GM12801 (cell line): ENCODE results near the gene LRIF1.

ENCODE experiments used
- TF ChIP-seq, protein P1 (sequence below): IDR thresholded peaks from one replicate; pipeline ENCODE4 v1.5.1; 2011; ENCODE audit warnings: control low read depth; ENCODE audit not compliant: insufficient read length; ENCODE audit errors: extremely low read depth

The LRIF1 gene

DNA sequence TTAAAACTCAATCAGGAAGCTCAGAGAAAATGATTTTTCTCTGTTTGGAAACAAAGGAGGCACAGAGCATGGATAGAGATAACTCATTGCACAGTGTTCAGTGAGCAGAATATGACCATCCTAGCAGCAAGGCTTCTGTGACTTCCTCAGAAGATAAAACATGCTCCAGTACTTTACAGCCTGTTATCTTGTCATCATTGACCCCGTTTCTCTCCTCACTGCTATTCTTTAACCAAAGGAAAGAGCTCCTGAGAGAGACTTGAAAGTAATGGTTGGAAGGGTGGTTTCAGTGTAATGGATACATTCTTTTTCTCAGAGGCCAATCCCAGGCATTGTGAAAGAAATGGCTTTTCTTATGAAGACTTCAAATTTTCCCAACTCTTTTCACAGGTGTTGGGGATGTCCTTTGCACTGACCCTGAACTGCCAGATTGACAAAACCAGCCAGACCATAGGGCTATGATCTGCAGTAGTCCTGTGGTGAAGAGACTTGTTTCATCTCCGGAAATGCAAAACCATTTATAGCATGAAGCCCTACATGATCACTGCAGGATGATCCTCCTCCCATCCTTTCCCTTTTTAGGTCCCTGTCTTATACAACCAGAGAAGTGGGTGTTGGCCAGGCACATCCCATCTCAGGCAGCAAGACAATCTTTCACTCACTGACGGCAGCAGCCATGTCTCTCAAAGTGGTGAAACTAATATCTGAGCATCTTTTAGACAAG is 64.8 kb downstream of the LRIF1 start:
- TF ChIP-seq, protein P1, sequence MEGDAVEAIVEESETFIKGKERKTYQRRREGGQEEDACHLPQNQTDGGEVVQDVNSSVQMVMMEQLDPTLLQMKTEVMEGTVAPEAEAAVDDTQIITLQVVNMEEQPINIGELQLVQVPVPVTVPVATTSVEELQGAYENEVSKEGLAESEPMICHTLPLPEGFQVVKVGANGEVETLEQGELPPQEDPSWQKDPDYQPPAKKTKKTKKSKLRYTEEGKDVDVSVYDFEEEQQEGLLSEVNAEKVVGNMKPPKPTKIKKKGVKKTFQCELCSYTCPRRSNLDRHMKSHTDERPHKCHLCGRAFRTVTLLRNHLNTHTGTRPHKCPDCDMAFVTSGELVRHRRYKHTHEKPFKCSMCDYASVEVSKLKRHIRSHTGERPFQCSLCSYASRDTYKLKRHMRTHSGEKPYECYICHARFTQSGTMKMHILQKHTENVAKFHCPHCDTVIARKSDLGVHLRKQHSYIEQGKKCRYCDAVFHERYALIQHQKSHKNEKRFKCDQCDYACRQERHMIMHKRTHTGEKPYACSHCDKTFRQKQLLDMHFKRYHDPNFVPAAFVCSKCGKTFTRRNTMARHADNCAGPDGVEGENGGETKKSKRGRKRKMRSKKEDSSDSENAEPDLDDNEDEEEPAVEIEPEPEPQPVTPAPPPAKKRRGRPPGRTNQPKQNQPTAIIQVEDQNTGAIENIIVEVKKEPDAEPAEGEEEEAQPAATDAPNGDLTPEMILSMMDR = no peak

DNA sequence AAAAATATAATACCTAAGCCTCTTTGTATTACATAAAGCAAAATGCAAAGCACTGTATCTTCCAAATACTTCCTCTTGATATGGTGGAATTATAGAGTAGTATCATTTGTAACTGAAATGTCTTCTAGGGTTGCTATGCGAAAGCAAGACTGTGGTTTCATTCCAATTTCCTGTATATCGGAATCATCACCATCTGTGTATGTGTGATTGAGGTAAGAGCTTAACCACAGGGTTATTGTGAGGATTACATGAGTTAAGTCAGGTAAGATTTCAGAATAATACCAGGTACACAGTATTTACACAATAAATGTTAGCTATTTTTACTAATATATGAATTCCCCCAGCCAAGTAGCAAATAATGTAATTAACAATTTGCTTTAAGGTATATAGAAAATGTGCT is 66.0 kb downstream of the LRIF1 start:
- TF ChIP-seq, protein P1 = no peak
